Lower lobe of right lung (tissue), 2 donors: ENCODE data around the gene PKD2. TPM values are rescaled to one million over a fixed set of nuclear protein-coding genes. Genes with fewer than 3 reads are reported as not detected.
A peak's percentile ranks its signal among the peaks of the same experiment; 100 is the strongest.
"Not testable (repeated sequence)": the region's sequence is repeated elsewhere in the genome, so short reads cannot be mapped to it uniquely, and the experiment has no call there.

Source experiments
- ATAC-seq, 2 donors: fragments of 200-7000 bp; cut with Tn5 transposase; one replicate each; pipeline ENCODE4 v1.9.1; 2020 to 2022; ENCODE audit warnings: mild to moderate bottlenecking in 2 of 2, moderate library complexity in 2 of 2
- DNase-seq: peaks from one replicate; pipeline ENCODE4 v3.0.0-alpha.2; 2020
- H3K27ac ChIP-seq: fragments of 200-600 bp; one replicate; pipeline ENCODE4 v1.8.0; 2022
- H3K27me3 ChIP-seq: fragments of 200-600 bp; one replicate; pipeline ENCODE4 v1.8.0; 2022; ENCODE audit warnings: low read depth
- H3K36me3 ChIP-seq: fragments of 200-600 bp; one replicate; pipeline ENCODE4 v1.8.0; 2022; ENCODE audit warnings: mild to moderate bottlenecking
- H3K4me1 ChIP-seq: fragments of 200-600 bp; one replicate; pipeline ENCODE4 v1.8.0; 2022
- H3K4me3 ChIP-seq: fragments of 200-600 bp; one replicate; pipeline ENCODE4 v1.8.0; 2022; ENCODE audit warnings: mild to moderate bottlenecking
- H3K9me3 ChIP-seq: fragments of 200-600 bp; one replicate; pipeline ENCODE4 v1.8.0; 2022
- CTCF ChIP-seq: fragments of 200-600 bp; IDR thresholded peaks from one replicate; pipeline ENCODE4 v1.8.0; 2022; ENCODE audit warnings: antibody characterized with exemption, mild to moderate bottlenecking
- intact Hi-C: fragments of 100-400 bp; cut with DNase I; formaldehyde crosslinking; loops from one replicate; pipeline ENCODE4 v1.11.0; 2022
- total RNA-seq: library from RNA; stranded (reverse); fragmentation: NEBNext Ultra II Directional; extraction: Animal tissue kit (Norgen Biotek cat#: 25700); gene quantifications from one replicate; pipeline ENCODE4 v1.2.1, GENCODE V29; 2021
- donor health status: DM: no; HTN: yes; CAD: no; lungs with severe emphysema.

The PKD2 gene
- total RNA-seq, 1 donor from 2014 or later, result 21.4 TPM

DNA sequence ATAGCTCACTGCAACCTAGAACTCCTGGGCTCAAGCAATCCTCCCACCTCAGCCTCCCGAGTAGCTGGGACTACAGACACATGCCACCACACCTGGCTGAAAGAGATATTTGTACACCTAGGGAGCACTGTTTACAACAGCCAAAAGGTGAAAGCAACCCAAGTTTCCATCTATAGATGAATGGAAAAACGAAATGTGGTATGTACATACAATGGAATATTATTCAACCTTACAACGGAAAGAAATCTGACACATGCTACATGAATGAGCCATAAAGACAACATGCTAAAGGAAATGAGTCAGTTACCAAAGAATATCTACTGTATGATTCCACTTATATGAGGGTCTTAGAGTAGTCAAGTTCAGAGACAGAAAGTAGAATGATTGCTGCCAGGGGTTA is 98.8 kb downstream of the PKD2 start:
- H3K27ac ChIP-seq, result no peak overlapping the region
- no peaks in the 10 kb centered on the region for H3K4me1 ChIP-seq
- no peaks in the 10 kb centered on the region for H3K9me3 ChIP-seq
- ATAC-seq (no peak), DNase-seq (no peak)
- H3K4me3 ChIP-seq, result no peak overlapping the region
- intact Hi-C loops, result no loop called here
- no peak for TF ChIP-seq CTCF
- no peaks in the 10 kb centered on the region for H3K36me3 ChIP-seq
- no peaks in the 10 kb centered on the region for H3K27me3 ChIP-seq

- DNase-seq, result no peak
Observed at GRCh38 chr4:88107406-88108107, 100.1 kb downstream of the PKD2 start.

DNA sequence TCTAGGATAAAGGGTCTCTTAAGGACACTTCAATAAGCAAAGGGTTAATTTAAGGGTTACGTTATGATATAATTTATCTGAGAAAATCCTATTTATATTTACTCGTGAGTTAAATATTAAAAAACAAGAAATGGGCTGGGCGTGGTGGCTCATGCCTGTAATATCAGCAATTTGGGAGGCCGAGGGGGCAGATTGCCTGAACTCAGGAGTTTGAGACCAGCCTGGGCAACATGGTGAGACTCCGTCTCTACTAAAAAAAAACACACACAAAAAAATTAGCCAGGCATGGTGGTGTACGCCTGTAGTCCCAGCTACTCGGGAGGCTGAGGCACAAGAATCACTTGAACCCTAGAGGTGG is 100.7 kb downstream of the PKD2 start:
- H3K27me3 ChIP-seq, DNase-seq, H3K4me3 ChIP-seq, H3K36me3 ChIP-seq, ATAC-seq, H3K4me1 ChIP-seq, H3K27ac ChIP-seq, intact Hi-C loops, H3K9me3 ChIP-seq: not testable (repeated sequence)

More at GRCh38 chr4:88107406-88108107, 100.1 kb downstream of the PKD2 start:
- Histone ChIP-seq H3K4me3 (no peak overlapping the region), H3K27ac (no peak overlapping the region), H3K4me1 (no peaks in the 10 kb centered on the region), H3K36me3 (no peaks in the 10 kb centered on the region), H3K27me3 (no peaks in the 10 kb centered on the region), H3K9me3 (no peaks in the 10 kb centered on the region)
- intact Hi-C loops, result no loop called here
- ATAC-seq, result peak; percentile 39 to 66
- TF ChIP-seq CTCF, result no peak

DNA sequence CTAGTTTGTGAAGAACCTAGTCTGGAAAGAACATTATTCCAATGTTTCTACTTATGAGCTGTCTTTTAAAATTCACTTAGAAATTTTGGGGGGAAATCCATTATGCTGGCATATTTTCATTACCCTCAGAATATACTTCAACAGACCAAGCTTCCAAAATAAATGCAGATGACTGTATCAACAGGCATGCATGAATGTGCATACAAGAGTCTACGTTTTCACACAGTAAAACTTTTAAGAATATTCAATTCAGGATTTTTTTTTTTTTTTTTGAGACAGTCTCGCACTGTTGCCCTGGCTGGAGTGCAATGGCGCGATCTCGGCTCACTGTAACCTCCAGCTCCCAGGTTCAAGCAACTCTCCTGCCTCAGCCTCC is 101.3 kb downstream of the PKD2 start:
- H3K4me1 ChIP-seq, result no peaks in the 10 kb centered on the region
- no peak overlapping the region for H3K4me3 ChIP-seq
- intact Hi-C loops, result no loop called here
- H3K27ac ChIP-seq, result no peak overlapping the region
- TF ChIP-seq CTCF, result no peak
- H3K9me3 ChIP-seq, result no peaks in the 10 kb centered on the region
- H3K27me3 ChIP-seq, result no peaks in the 10 kb centered on the region
- ATAC-seq (no peak), DNase-seq (no peak)
- H3K36me3 ChIP-seq, result no peaks in the 10 kb centered on the region

GRCh38 chr4:88109123-88109881 is 101.9 kb downstream of the PKD2 start:
- no peak for TF ChIP-seq CTCF
- Histone ChIP-seq H3K27me3 (no peaks in the 10 kb centered on the region), H3K36me3 (no peaks in the 10 kb centered on the region), H3K9me3 (no peaks in the 10 kb centered on the region), H3K4me3 (no peak overlapping the region), H3K4me1 (no peaks in the 10 kb centered on the region), H3K27ac (no peak overlapping the region)
- intact Hi-C loops, result no loop called here
- DNase-seq (no peak), ATAC-seq (no peak)

GRCh38 chr4:88110826-88111225 is 103.4 kb downstream of the PKD2 start:
- Histone ChIP-seq H3K27me3 (no peaks in the 10 kb centered on the region), H3K9me3 (no peaks in the 10 kb centered on the region), H3K4me1 (no peaks in the 10 kb centered on the region), H3K27ac (no peak overlapping the region), H3K4me3 (no peak overlapping the region), H3K36me3 (no peaks in the 10 kb centered on the region)
- intact Hi-C loops, result no loop called here
- no peak for TF ChIP-seq CTCF
- ATAC-seq (no peak), DNase-seq (no peak)
